AG04449 (cell line): ENCODE results near the gene TWNK.

Experiments used
- CTCF ChIA-PET: fragments of 350-600 bp; formaldehyde crosslinking; extraction: SDS; loops from one replicate; lab custom pipeline; 2021; ENCODE audit warnings: antibody characterized with exemption; lab: Yijun Ruan, JAX
- POLR2A ChIA-PET: fragments of 400-600, 350-600 bp; formaldehyde crosslinking; extraction: SDS; loops from one replicate; lab custom pipeline; 2020; ENCODE audit warnings: antibody characterized with exemption, inconsistent platforms; lab: Yijun Ruan, JAX
- DNase-seq: peaks from one replicate; pipeline ENCODE4 v3.0.0-alpha.2; 2010; ENCODE audit warnings: low read depth, low spot score
- H3K4me3 ChIP-seq: 2 replicates; pipeline ENCODE4 v1.5.1; 2011; ENCODE audit warnings: low read depth, mild to moderate bottlenecking, control low read depth, low read length
- TF ChIP-seq, protein P1 (sequence below): IDR thresholded peaks from one replicate; pipeline ENCODE4 v1.5.1; 2011; ENCODE audit warnings: mild to moderate bottlenecking, moderate library complexity, low read length, control low read depth, inconsistent platforms; ENCODE audit not compliant: insufficient read depth; ENCODE audit errors: missing control alignments

The TWNK gene

GRCh38 chr10:101000127-101000914 is 13.0 kb downstream of the TWNK start:
- TF ChIP-seq, protein P1, sequence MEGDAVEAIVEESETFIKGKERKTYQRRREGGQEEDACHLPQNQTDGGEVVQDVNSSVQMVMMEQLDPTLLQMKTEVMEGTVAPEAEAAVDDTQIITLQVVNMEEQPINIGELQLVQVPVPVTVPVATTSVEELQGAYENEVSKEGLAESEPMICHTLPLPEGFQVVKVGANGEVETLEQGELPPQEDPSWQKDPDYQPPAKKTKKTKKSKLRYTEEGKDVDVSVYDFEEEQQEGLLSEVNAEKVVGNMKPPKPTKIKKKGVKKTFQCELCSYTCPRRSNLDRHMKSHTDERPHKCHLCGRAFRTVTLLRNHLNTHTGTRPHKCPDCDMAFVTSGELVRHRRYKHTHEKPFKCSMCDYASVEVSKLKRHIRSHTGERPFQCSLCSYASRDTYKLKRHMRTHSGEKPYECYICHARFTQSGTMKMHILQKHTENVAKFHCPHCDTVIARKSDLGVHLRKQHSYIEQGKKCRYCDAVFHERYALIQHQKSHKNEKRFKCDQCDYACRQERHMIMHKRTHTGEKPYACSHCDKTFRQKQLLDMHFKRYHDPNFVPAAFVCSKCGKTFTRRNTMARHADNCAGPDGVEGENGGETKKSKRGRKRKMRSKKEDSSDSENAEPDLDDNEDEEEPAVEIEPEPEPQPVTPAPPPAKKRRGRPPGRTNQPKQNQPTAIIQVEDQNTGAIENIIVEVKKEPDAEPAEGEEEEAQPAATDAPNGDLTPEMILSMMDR: no peak
- POLR2A ChIA-PET: interaction anchor here (1.0 to 2.6 kb wide), 4 partner anchors 7 to 32 kb away, joined by 4 to 16 read pairs (median 4); partner anchors contain the start of genes MRPL43 and TWNK
- DNase-seq: no peak
- CTCF ChIA-PET: interaction anchor here (1.0 to 26.4 kb wide), 7 partner anchors 9 to 54 kb away, joined by 3 to 803 read pairs (median 119); partner anchors contain the start of genes MRPL43, PDZD7, SFXN3 and TWNK
- peak overlapping the region; percentile 85 for H3K4me3 ChIP-seq

GRCh38 chr10:101000915-101001658 is 13.7 kb downstream of the TWNK start:
- ChIA-PET CTCF (interaction anchor here (0.7 to 26.4 kb wide), 5 partner anchors 8 to 36 kb away, joined by 3 to 803 read pairs (median 242); partner anchors contain the start of genes PDZD7 and SFXN3), POLR2A (interaction anchor here (0.9 to 2.6 kb wide), 2 partner anchors 13 to 28 kb away, joined by 3 to 16 read pairs; no protein-coding TSS in a partner anchor)
- peak; percentile 70 for DNase-seq
- H3K4me3 ChIP-seq: peak overlapping the region; percentile 85
- TF ChIP-seq, protein P1: no peak

- peak overlapping the region; percentile 85 for H3K4me3 ChIP-seq
- TF ChIP-seq, protein P1: no peak
- CTCF ChIA-PET: interaction anchor here (0.7 to 26.4 kb wide), 4 partner anchors 7 to 37 kb away, joined by 3 to 803 read pairs (median 170); no protein-coding TSS in a partner anchor
- POLR2A ChIA-PET: interaction anchor here (0.9 to 2.6 kb wide), 2 partner anchors 13 to 27 kb away, joined by 3 to 16 read pairs; no protein-coding TSS in a partner anchor
- DNase-seq: no peak
Measured at GRCh38 chr10:101001659-101002035, 14.3 kb downstream of the TWNK start.

GRCh38 chr10:101002456-101002855 is 15.1 kb downstream of the TWNK start:
- TF ChIP-seq, protein P1: no peak
- ChIA-PET CTCF (interaction anchor here (0.9 to 26.4 kb wide), 5 partner anchors 7 to 58 kb away, joined by 4 to 803 read pairs (median 24); partner anchors contain the start of genes MRPL43 and TWNK), POLR2A (no interaction called here)
- DNase-seq: no peak
- H3K4me3 ChIP-seq: no peak overlapping the region

- TF ChIP-seq, protein P1: no peak
- ChIA-PET CTCF (interaction anchor here (0.8 to 26.4 kb wide), 8 partner anchors 5 to 54 kb away, joined by 3 to 803 read pairs (median 6); no protein-coding TSS in a partner anchor), POLR2A (no interaction called here)
- no peak overlapping the region for H3K4me3 ChIP-seq
- DNase-seq: no peak
Measured at GRCh38 chr10:101003639-101004206, 16.4 kb downstream of the TWNK start.
